SK-N-SH treated with all-trans-retinoic acid at 6 μM for 48 hours (cell line): ENCODE measurements around the gene SLC8A2.

ENCODE experiments used
- ATAC-seq: fragments of 200-7000 bp; cut with Tn5 transposase; 3 replicates; pipeline ENCODE4 v1.9.1; 2020; ENCODE audit warnings: mild to moderate bottlenecking, moderate library complexity
- ARNTL ChIP-seq: fragments of 450-650 bp; formaldehyde crosslinking; IDR thresholded peaks from 2 replicates; pipeline ENCODE4 v1.5.0; 2020; ENCODE audit warnings: low read depth, mild to moderate bottlenecking, moderate library complexity, borderline replicate concordance
- BACH2 ChIP-seq: fragments of 250-450 bp; sonication (Bioruptor Pico); IDR thresholded peaks from 2 replicates; pipeline ENCODE4 v1.9.0; 2021; ENCODE audit warnings: mild to moderate bottlenecking, borderline replicate concordance
- CREB5 ChIP-seq: fragments of 250-450 bp; sonication (Bioruptor Pico); IDR thresholded peaks from 2 replicates; pipeline ENCODE4 v1.5.1; 2020; ENCODE audit warnings: low read depth, mild to moderate bottlenecking, moderate library complexity
- CSDC2 ChIP-seq: fragments of 250-450 bp; sonication (Bioruptor Pico); IDR thresholded peaks from 2 replicates; pipeline ENCODE4 v1.5.0; 2020; ENCODE audit warnings: mild to moderate bottlenecking, moderate library complexity
- CSRNP3 ChIP-seq: fragments of 250-450 bp; sonication (Bioruptor Pico); IDR thresholded peaks from 2 replicates; pipeline ENCODE4 v1.5.1; 2021; ENCODE audit warnings: mild to moderate bottlenecking, moderate library complexity
- ESRRG ChIP-seq: fragments of 250-450 bp; sonication (Bioruptor Pico); IDR thresholded peaks from 2 replicates; pipeline ENCODE4 v1.6.1; 2021; ENCODE audit warnings: mild to moderate bottlenecking
- ISL1 ChIP-seq: fragments of 250-450 bp; sonication (Bioruptor Pico); IDR thresholded peaks from 2 replicates; pipeline ENCODE4 v2.1.2; 2022; ENCODE audit warnings: mild to moderate bottlenecking, moderate library complexity
- PATZ1 ChIP-seq: fragments of 250-450 bp; sonication (Bioruptor Pico); IDR thresholded peaks from 2 replicates; pipeline ENCODE4 v1.8.0; 2020; ENCODE audit warnings: mild to moderate bottlenecking, moderate library complexity, borderline replicate concordance
- POU6F1 ChIP-seq: fragments of 250-450 bp; sonication (Bioruptor Pico); IDR thresholded peaks from 2 replicates; pipeline ENCODE4 v1.8.0; 2021; ENCODE audit warnings: low read depth, mild to moderate bottlenecking, moderate library complexity, borderline replicate concordance
- RARB ChIP-seq: fragments of 250-450 bp; sonication (Bioruptor Pico); IDR thresholded peaks from 2 replicates; pipeline ENCODE4 v1.8.0; 2021; ENCODE audit warnings: mild to moderate bottlenecking, moderate library complexity
- SNAI2 ChIP-seq: fragments of 250-450 bp; sonication (Bioruptor Pico); IDR thresholded peaks from 2 replicates; pipeline ENCODE4 v1.5.0; 2020; ENCODE audit warnings: mild to moderate bottlenecking, moderate library complexity
- TCF4 ChIP-seq: fragments of 250-450 bp; sonication (Bioruptor Pico); IDR thresholded peaks from 2 replicates; pipeline ENCODE4 v1.8.0; 2021; ENCODE audit warnings: mild to moderate bottlenecking, moderate library complexity, borderline replicate concordance
- TOX ChIP-seq: fragments of 250-450 bp; sonication (Bioruptor Pico); IDR thresholded peaks from 2 replicates; pipeline ENCODE4 v1.8.0; 2021; ENCODE audit warnings: mild to moderate bottlenecking, moderate library complexity, borderline replicate concordance
- ZC3H10 ChIP-seq: fragments of 250-450 bp; sonication (Bioruptor Pico); IDR thresholded peaks from 2 replicates; pipeline ENCODE4 v1.5.1; 2021; ENCODE audit warnings: mild to moderate bottlenecking, moderate library complexity
- ZFP3 ChIP-seq: fragments of 250-450 bp; sonication (Bioruptor Pico); IDR thresholded peaks from 2 replicates; pipeline ENCODE4 v1.5.0; 2020; ENCODE audit warnings: mild to moderate bottlenecking, moderate library complexity
- ZNF565 ChIP-seq: fragments of 450-650 bp; formaldehyde crosslinking; conservative IDR thresholded peaks from 2 replicates; pipeline ENCODE4 v1.5.0; 2020; ENCODE audit warnings: low read depth, mild to moderate bottlenecking, moderate library complexity
- ZNF70 ChIP-seq: fragments of 450-650 bp; formaldehyde crosslinking; IDR thresholded peaks from 2 replicates; pipeline ENCODE4 v1.5.0; 2020; ENCODE audit warnings: mild to moderate bottlenecking, moderate library complexity
- ZNF8 ChIP-seq: fragments of 450-650 bp; formaldehyde crosslinking; IDR thresholded peaks from 2 replicates; pipeline ENCODE4 v1.5.0; 2020; ENCODE audit warnings: mild to moderate bottlenecking, moderate library complexity

Gene SLC8A2

DNA sequence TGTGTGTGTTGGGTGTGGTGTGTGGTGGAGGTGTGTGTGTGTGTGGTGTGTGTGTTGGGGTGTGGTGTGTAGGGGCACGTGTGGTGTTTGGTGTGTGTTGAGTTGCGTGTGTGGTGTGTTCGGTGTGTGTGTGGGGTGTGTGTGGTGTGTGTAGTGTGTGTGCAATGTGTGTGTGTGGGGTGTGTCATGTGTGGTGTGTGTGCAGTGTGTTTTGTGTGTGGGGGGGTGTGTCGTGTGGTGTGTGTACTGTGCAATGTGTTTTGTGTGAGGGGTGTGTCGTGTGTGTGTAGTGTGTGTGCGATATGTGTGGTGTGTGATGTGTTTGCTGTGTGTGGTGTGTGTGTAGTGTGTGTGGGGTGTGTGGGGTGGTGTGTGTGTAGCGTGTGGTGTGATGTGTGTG is 18.3 kb upstream of the SLC8A2 start:
- no peak for TF ChIP-seq RARB (CRISPR knock-in tag)
- no peak for TF ChIP-seq PATZ1 (CRISPR knock-in tag)
- TF ChIP-seq CREB5 (CRISPR knock-in tag): no peak
- TF ChIP-seq POU6F1 (CRISPR knock-in tag): no peak
- no peak for TF ChIP-seq SNAI2 (CRISPR knock-in tag)
- TF ChIP-seq ZNF565 (CRISPR knock-in tag): no peak
- no peak for ATAC-seq

DNA sequence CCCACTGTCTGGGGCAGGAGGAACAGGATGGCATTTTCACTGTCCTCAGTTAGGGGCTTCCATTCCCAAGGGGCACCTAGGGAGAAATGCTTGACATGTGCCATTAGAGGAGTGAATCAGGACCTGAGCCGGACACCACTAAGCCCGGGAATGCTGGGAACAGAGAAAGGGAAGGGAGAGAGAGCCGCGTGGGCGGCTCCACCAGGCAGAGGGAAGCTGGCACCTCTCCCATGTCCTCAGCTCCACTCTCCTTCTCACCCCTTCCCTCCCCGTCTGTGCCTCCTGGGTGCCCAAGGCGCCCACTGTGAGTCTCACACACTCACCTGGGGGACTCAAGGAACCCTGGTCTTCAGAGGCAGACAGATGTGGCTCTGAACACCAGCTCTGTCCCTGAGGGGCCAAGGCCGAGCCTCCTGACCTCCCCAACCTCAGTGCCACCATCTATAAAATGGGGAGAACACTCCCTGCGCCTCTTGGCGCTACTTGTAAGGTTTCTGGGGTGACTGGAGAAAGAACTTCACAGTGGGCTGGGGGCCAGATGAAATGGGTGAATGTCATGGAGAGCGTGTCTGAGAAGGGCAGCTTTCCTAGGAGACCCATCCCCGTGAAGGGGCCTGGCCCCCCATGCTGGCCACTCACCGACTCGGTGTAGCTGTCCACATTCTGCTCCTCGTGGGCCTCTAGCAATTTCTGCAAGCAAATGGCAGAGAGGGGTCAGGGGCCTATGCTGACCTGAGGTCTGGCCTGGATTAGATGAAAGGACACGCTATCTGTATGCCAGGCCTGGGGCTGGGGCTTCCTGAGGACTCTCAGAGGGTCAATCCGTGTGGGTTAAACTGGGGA is 17.6 kb upstream of the SLC8A2 start:
- TF ChIP-seq ESRRG (CRISPR knock-in tag) (no peak), ZC3H10 (CRISPR knock-in tag) (no peak), SNAI2 (CRISPR knock-in tag) (no peak), ISL1 (CRISPR knock-in tag) (no peak), POU6F1 (CRISPR knock-in tag) (no peak)
- no peak for ATAC-seq

GRCh38 chr19:47487551-47488515 is 16.1 kb upstream of the SLC8A2 start:
- no peak for TF ChIP-seq TCF4
- no peak for TF ChIP-seq ARNTL (CRISPR knock-in tag)
- TF ChIP-seq ZNF70 (CRISPR knock-in tag): no peak
- no peak for TF ChIP-seq RARB (CRISPR knock-in tag)
- TF ChIP-seq POU6F1 (CRISPR knock-in tag): no peak
- TF ChIP-seq SNAI2 (CRISPR knock-in tag): no peak
- no peak for TF ChIP-seq ZNF8 (CRISPR knock-in tag)
- no peak for TF ChIP-seq ZFP3 (CRISPR knock-in tag)
- TF ChIP-seq PATZ1 (CRISPR knock-in tag): no peak
- no peak for TF ChIP-seq CSRNP3 (CRISPR knock-in tag)
- no peak for TF ChIP-seq TOX (CRISPR knock-in tag)
- TF ChIP-seq BACH2 (CRISPR knock-in tag): no peak
- TF ChIP-seq CSDC2 (CRISPR knock-in tag): no peak
- no peak for ATAC-seq
